SU-DHL-6 (cell line): ENCODE data around the gene EXOC6.

Experiments
- CTCF ChIP-seq: fragments of 200-600 bp; sonication (generic); IDR thresholded peaks from one replicate; pipeline ENCODE4 v1.5.1; 2017; ENCODE audit warnings: antibody characterized with exemption, mild to moderate bottlenecking, low read length, moderate library complexity; ENCODE audit not compliant: insufficient read depth, poor library complexity, severe bottlenecking
- EZH2phosphoT487 ChIP-seq: fragments of 200-600 bp; sonication (generic), shearing (Covaris generic); conservative IDR thresholded peaks from 2 replicates; pipeline ENCODE4 v1.6.1; 2018; ENCODE audit warnings: mild to moderate bottlenecking, antibody characterized with exemption, low read length, moderate library complexity, mixed read lengths

- no peak for TF ChIP-seq CTCF
- TF ChIP-seq EZH2phosphoT487: no peak
Measured at GRCh38 chr10:92829042-92829785, 19.1 kb upstream of the EXOC6 start.
